Measurements from ENCODE around the gene TRAF7. TPM values are rescaled to one million over a fixed set of nuclear protein-coding genes. Genes with fewer than 3 reads are reported as not detected.

Gene TRAF7
- total and polyA plus RNA-seq, 2 of the 13 experiments (the other 11 are each of a cell fraction or from before 2014, with no cell fraction given) = 47.9 to 65.6 TPM

DNA sequence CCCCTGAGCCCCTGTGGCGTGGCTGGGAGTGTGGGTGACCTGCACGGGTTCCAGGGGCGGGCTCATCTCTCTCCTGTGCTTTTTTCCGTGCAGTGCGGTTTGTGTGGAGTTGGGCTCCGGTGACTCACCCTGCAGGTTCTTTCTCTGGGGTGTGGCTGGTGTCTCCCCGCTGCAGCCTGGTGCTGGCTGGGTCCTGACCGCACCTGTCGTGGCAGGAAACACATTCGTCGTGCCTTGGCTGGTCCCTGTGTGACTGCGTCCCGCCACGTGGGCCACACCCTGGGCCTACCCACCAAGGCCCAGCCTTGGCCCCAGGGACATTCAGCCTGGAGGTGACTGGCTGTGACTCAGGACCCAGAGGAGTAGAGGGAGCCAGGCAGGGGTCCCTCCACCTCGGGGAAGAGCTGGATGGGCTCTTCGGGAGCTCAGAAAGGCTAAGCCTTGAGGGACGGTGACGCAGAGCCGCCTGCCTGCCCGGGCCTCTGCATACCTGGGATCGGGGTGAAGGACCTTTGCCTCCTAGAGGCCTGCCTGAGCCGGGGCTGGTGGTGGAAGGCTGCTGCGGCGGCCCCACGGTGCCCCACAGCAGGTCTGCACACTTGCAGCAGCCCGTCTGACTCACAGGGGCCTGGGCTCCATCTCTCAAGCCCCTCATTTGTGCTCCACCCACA is 7.8 kb downstream of the TRAF7 start (continued):
- TF ChIP-seq DZIP1 (CRISPR knock-in tag; IDR thresholded peaks at IDR 0.05) = no peak
- TF ChIP-seq GABPA (IDR thresholded peaks at IDR 0.05; ENCODE audit: low read depth, low read length) = no peak
- no peak for TF ChIP-seq GABPA (CRISPR knock-in tag; IDR thresholded peaks at IDR 0.05; ENCODE audit: low read depth)
- TF ChIP-seq, protein P1, sequence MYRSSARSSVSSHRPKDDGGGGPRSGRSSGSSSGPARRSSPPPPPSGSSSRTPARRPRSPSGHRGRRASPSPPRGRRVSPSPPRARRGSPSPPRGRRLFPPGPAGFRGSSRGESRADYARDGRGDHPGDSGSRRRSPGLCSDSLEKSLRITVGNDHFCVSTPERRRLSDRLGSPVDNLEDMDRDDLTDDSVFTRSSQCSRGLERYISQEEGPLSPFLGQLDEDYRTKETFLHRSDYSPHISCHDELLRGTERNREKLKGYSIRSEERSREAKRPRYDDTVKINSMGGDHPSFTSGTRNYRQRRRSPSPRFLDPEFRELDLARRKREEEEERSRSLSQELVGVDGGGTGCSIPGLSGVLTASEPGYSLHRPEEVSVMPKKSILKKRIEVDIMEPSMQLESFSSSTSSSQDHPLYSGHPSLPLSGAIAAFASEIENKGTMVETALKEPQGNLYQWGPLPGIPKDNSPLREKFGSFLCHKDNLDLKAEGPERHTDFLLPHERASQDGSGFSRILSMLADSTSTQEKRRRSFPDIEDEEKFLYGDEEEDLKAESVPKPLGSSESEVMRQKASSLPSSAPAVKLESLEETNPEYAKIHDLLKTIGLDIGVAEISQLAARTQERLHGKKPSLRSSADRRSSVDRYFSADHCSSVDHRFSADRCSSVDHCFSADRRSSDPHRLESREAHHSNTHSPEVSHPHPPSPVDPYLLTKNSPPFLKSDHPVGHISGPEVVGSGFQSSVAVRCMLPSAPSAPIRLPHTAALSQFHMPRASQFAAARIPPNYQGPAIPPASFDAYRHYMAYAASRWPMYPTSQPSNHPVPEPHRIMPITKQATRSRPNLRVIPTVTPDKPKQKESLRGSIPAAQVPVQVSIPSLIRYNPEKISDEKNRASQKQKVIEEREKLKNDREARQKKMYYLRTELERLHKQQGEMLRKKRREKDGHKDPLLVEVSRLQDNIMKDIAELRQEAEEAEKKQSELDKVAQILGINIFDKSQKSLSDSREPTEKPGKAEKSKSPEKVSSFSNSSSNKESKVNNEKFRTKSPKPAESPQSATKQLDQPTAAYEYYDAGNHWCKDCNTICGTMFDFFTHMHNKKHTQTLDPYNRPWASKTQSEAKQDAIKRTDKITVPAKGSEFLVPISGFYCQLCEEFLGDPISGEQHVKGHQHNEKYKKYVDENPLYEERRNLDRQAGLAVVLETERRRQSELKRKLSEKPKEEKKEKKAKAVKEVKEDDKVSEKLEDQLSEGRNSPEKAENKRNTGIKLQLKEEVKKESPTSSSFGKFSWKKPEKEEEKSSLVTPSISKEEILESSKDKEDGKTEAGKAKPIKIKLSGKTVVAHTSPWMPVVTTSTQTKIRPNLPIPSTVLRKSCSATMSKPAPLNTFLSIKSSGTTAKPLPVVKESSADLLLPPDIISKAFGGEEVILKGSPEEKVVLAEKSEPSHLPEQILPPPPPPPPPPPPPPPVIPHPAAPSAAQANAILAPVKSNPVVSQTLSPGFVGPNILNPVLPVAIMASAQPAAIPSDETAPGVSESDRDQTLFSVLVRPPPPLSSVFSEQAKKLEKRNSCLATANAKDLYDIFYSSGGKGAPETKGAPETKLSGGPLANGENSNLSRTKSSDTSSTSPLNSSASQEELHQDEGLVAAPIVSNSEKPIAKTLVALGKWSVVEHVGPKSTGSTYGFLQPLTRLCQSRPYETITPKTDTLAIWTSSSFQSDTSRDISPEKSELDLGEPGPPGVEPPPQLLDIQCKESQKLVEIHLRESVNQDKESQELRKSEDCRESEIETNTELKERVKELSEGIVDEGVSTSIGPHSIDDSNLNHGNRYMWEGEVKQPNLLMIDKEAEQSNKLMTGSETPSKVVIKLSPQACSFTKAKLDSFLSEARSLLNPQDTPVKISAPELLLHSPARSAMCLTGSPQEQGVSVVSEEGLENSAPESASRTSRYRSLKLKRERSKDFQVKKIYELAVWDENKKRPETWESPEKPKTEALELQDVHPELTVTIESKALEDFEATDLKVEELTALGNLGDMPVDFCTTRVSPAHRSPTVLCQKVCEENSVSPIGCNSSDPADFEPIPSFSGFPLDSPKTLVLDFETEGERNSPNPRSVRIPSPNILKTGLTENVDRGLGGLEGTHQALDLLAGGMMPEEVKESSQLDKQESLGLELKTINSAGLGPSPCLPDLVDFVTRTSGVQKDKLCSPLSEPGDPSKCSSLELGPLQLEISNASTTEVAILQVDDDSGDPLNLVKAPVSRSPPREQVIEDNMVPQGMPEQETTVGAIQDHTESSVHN (CRISPR knock-in tag; IDR thresholded peaks at IDR 0.05) = no peak
- no peak for TF ChIP-seq ZSCAN12 (CRISPR knock-in tag; IDR thresholded peaks at IDR 0.05)
- peak; percentile 73; the same call in 1 of the 2 replicates for TF ChIP-seq HNF4G (IDR thresholded peaks at IDR 0.05; ENCODE audit: borderline replicate concordance, low read depth, low read length)
- 0 out of 2 replicates have a peak, but pooled peaks have one; percentile 24 for TF ChIP-seq HNF4G (CRISPR knock-in tag; IDR thresholded peaks at IDR 0.05; ENCODE audit: borderline replicate concordance, low read depth)
- TF ChIP-seq HMG20A (CRISPR knock-in tag; IDR thresholded peaks at IDR 0.05; ENCODE audit: borderline replicate concordance) = peak; percentile 26; the same call in 1 of the 2 replicates
- no peak for TF ChIP-seq HOXA7 (CRISPR knock-in tag; IDR thresholded peaks at IDR 0.05)
- TF ChIP-seq ZFY (CRISPR knock-in tag; IDR thresholded peaks at IDR 0.05) = peak; percentile 71
- no peak for TF ChIP-seq GATAD1 (CRISPR knock-in tag; IDR thresholded peaks at IDR 0.05)
- TF ChIP-seq, protein P2, sequence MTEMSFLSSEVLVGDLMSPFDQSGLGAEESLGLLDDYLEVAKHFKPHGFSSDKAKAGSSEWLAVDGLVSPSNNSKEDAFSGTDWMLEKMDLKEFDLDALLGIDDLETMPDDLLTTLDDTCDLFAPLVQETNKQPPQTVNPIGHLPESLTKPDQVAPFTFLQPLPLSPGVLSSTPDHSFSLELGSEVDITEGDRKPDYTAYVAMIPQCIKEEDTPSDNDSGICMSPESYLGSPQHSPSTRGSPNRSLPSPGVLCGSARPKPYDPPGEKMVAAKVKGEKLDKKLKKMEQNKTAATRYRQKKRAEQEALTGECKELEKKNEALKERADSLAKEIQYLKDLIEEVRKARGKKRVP (CRISPR knock-in tag; IDR thresholded peaks at IDR 0.05) = no peak
- no peak for TF ChIP-seq ZNF468 (CRISPR knock-in tag; IDR thresholded peaks at IDR 0.05)
- no peak for TF ChIP-seq GLI4 (CRISPR knock-in tag; IDR thresholded peaks at IDR 0.05; ENCODE audit: borderline replicate concordance)
- TF ChIP-seq ZFP82 (CRISPR knock-in tag; IDR thresholded peaks at IDR 0.05; ENCODE audit: borderline replicate concordance) = no peak
- no peak for TF ChIP-seq RNF2 (conservative IDR thresholded peaks at IDR 0.05; ENCODE audit: low read depth)
- TF ChIP-seq TAF15 (IDR thresholded peaks at IDR 0.05; ENCODE audit: low read depth, low read length, poor library complexity, severe bottlenecking) = no peak
- no peak for TF ChIP-seq ZNF510 (CRISPR knock-in tag; IDR thresholded peaks at IDR 0.05; ENCODE audit: low read depth)
- TF ChIP-seq ZBTB42 (CRISPR knock-in tag; IDR thresholded peaks at IDR 0.05) = no peak
